Tibial nerve (tissue), 4 donors: ENCODE data around the gene DTNBP1.

Source experiments
- EP300 ChIP-seq, 2 donors: sonication (generic); formaldehyde crosslinking; IDR thresholded peaks; one replicate each; pipeline ENCODE4 v1.6.1; 2017; ENCODE audit warnings: antibody characterized with exemption in 2 of 2, mild to moderate bottlenecking in 1 of 2
- POLR2A ChIP-seq, 2 donors: fragments of 450-650 bp; IDR thresholded peaks; one replicate each; pipeline ENCODE4 v1.6.1; 2017; ENCODE audit warnings: antibody characterized with exemption in 2 of 2, mild to moderate bottlenecking in 2 of 2, moderate library complexity in 2 of 2
- TF ChIP-seq, protein P1 (sequence below), 5 experiments: fragments of 200-600 bp in 3 of 5; fragments of 450-650 bp in 2 of 5; sonication (generic) in 3 of 5; IDR thresholded peaks; one replicate each; pipeline ENCODE4 v1.5.1; 2016 to 2019; ENCODE audit warnings: antibody characterized with exemption in 5 of 5, mild to moderate bottlenecking in 3 of 5, moderate library complexity in 2 of 5

DNA sequence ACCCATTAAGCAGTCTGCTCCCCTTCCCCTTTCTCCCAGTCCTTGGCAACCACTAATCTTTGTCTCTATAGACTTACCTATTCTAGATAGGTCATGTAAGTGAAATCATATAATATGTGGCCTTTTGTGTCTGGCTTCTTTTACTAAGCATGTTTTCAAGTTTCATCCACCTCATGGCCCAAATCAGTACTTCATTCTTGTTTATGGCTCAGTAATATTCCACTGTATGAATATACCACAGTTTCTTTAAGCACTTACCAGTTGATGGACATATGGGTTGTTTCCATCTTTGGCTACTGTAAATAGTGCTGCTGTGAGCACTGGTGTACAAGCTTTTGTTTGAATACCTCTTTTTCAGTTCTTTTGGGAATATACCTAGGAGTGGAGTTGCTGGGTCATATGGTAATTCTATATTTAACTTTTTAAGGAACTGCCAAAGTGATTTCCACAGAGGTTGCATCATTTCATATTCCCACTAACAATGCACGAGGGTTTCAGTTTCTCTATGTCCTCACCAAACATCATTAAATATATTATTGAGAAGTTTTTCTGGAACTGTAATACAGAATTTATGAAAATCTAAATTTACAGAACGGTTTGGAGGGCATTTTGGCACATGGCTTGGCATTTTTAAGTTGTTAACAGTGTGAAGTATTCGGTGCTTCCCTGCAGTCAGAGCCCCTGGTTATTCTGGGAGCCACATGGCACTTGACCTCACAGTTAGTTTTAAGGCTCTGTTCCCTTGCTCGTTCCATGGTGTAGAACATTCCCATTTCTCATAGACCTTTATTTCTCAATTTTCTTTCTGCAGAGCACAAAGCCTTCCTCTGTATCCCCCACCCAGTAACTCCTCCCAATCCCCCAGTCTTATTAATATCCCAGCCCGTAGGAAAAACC lies 27.0 kb upstream of the DTNBP1 start:
- TF ChIP-seq, protein P1, sequence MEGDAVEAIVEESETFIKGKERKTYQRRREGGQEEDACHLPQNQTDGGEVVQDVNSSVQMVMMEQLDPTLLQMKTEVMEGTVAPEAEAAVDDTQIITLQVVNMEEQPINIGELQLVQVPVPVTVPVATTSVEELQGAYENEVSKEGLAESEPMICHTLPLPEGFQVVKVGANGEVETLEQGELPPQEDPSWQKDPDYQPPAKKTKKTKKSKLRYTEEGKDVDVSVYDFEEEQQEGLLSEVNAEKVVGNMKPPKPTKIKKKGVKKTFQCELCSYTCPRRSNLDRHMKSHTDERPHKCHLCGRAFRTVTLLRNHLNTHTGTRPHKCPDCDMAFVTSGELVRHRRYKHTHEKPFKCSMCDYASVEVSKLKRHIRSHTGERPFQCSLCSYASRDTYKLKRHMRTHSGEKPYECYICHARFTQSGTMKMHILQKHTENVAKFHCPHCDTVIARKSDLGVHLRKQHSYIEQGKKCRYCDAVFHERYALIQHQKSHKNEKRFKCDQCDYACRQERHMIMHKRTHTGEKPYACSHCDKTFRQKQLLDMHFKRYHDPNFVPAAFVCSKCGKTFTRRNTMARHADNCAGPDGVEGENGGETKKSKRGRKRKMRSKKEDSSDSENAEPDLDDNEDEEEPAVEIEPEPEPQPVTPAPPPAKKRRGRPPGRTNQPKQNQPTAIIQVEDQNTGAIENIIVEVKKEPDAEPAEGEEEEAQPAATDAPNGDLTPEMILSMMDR (IDR thresholded peaks at IDR 0.05), result no peak
- TF ChIP-seq EP300 (IDR thresholded peaks at IDR 0.05), result peak in 1 of 2 donors; percentile 36
- no peak for TF ChIP-seq POLR2A (IDR thresholded peaks at IDR 0.05)
